Measurements from ENCODE around the gene LARP7.
"Not testable (repeated sequence)": the region's sequence is repeated elsewhere in the genome, so short reads cannot be mapped to it uniquely, and the experiment has no call there.

The LARP7 gene

DNA sequence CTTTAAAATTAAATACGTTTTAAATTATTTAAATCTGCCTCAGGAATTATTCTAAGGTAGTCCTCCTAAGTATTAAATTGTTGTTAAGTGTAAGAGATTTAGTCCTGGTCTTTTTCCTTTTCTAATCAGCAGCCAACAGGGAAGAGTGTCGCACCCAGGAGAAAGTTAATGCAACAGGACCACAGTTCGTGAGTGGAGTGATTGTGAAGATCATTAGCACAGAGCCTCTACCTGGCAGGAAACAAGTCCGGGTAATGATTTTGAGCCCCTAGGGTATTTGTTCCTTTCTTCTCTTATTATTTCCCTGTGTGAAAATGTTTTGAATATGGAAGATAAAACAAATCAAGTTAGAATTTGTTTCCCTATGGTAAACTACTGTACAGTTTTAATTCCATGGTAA is 13.4 kb downstream of the LARP7 start:
- no peak for DNase-seq (ENCODE audit: low read depth)

DNA sequence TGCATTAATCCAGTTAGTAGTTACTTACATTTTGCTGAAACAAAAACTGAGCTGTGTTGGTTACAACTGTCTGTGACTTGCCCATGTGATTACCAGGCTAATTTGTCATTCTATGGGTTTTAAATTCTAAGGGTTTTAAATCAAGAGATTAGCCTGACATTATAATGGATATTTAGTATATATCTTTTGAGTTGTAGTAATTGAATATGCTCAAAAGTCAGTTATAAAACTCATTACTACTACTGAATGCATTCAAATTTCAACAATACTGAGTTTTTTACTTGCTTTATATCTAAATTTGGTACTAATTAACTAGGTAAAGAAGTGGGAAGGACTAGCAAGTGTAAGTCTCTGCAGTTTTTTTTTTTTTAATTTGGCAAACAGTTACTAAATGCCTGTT is 14.7 kb downstream of the LARP7 start:
- DNase-seq (ENCODE audit: low read depth): no peak

DNA sequence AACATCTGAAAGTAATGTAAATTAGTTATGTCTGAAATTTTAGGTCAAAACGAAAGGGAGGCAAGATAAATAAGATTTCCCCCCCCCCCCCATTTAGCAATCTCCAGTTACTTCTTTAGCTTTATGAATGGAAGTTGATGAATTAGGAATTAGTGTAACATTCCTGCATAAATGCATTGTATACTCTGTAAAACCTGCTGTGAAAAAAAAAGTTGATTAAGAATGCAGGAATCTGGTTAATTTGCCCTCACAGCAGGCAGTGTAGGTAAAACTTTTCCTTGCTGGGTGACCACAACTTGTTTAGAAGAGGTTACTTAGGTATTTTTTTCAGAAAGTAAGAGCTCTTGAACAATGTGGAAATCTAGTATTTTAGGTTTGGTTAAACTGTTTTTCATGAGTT is 15.3 kb downstream of the LARP7 start:
- DNase-seq (ENCODE audit: low read depth): no peak

DNA sequence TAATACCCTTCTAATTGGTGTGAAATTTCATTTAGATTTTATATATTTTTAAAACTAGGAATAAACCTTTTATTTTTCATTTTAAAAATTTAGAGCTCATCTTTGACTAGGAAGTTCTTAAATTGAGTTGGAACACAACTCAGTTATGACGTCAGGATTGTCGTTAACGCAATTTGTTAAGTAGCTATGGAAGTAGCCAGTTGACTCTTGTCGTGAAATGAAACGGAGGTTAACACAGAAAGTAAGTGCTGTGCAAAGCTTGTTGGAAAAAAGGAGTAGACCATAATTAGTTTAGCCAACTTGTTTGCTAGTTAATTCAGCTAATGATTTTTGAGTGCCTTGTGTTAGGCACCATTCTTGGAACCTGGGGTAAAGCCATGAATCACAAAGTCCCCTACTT is 18.3 kb downstream of the LARP7 start:
- no peak for DNase-seq (ENCODE audit: low read depth)

DNA sequence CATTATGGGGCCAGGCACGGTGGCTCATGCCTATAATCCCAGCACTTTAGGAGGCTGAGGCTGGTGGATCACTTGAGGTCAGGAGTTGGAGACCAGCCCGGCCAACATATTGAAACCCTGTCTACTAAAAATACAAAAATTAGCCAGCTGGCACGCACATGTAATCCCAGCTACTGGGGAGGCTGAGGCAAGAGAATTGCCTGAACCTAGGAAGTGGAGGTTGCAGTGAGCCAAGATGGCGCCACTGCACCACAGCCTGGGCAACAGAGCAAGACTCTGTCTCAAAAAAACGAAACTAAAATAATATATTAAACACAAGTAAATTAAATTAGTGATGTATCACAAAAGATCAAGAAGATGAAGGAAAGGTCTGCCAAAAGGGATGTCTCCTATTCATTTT is 19.2 kb downstream of the LARP7 start:
- not testable (repeated sequence) for DNase-seq (ENCODE audit: low read depth)

DNA sequence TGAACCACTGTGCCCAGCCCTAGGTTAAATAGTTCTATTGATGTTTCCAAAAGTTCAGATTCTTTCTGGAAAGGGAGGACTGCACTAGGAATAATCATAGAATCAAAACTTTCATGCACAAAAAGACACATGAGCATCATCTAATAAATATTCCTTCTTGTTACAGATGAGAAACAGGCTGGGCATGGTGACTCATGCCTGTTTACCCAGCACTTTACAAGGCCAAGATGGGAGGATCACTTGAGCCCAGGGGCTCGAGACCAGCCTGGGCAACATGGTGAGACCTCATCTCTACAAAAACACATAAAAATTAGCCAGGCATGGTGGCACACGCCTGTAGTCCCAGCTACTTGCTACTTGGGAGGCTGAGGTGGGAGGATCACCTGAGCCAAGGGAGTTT is 27.7 kb downstream of the LARP7 start:
- DNase-seq (ENCODE audit: low read depth): no peak

DNA sequence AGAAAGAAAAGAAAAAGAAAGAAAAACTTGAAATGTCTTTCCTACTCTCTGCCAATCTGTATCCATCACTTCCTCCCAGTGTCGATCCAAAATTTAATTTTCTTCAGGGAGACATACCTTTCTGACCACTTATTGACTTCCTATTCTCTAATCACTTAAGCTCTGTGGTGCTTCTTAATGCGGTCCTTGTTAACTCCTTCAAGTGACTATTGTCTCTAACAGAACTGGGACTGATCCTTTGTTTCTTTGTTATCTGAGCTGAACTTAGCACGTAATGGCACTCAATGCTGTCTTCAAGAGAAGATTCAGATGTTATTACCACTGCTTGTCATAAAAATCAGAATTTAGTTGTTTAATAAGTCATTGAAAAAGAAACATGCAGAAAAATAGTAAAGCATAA is 31.2 kb downstream of the LARP7 start:
- no peak for DNase-seq (ENCODE audit: low read depth)

DNA sequence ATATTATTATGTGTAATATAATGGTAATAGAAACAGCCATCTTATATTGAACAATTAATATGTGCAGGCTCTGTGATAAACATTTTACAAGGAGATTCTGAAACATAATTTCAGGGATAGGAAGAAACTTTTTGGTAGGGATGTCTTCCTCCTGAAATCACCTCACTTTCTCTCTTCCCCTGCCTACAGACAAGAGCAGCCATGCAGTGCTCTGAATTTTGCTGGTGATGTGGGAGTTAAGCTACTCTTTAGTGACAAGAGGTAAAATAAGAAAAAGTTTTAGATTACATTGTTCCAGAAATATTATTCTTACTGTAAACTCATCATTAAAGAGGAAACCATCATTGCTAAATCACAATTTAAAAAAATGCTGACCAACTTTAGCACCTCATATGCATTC is 36.1 kb downstream of the LARP7 start:
- no peak for DNase-seq (ENCODE audit: low read depth)

DNA sequence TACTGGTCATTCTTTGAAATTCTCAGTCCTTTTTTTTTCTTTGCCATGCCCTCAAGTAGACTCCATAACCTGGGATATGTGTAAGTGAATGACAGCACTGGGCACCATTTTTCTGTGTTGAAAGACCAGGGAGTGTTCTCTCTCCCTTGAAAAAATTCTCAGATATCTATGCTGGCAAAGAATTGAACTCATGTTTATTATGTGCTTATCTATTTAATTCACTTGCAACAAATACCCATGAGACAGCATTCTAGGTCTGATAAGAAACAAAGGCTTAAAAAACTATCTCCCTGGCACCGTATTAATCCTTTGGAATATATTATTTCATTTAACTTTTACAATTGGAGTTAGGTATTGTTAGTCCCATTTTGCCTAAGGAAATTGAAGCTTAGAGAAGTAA is 36.7 kb downstream of the LARP7 start:
- no peak for DNase-seq (ENCODE audit: low read depth)

DNA sequence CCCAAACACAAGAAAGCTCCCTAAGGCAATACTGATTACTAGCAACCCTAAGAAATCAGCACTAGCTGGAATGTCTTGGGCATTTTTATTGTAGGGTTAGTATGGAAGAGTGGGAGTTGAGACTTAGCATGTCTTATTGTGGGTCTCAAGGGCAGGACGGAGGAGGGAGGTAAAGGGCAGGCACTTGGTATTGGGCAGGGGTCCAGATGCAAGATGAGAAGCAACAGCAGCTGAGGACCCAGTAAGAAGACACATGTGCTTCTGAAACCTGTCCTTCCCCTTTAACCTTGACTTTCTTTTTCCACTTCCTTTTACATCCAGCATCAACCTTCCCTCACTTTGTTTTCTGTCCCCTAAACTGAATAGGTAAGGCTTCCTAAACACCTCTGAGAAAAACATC is 37.4 kb downstream of the LARP7 start:
- no peak for DNase-seq (ENCODE audit: low read depth)

DNA sequence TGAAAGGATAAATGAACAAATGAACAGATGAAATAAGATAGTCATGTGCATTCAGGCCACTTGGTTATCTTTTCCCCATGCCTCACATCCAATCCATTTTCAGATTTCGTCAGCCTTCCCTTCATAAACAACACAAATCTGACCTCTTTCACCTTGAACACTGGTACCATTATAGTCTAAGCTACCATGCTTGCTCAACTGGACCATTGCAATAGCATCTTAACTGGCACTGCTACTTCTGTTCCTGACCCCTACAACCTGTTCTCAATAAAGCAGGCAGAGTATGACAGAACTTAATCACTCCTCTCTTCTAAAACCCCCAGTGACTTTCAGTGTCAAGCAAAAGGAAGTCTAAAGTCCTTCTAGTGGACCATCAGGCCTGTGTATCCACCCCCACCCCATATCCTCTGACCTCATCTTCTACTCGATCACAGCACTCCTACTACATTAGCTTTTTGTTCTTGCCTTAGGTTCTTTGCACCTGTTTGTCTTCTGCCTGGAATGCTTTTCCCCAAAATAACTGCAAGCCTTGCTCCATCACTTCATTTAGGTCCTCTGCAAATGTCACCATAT is 40.7 kb downstream of the LARP7 start:
- DNase-seq (ENCODE audit: low read depth): no peak

DNA sequence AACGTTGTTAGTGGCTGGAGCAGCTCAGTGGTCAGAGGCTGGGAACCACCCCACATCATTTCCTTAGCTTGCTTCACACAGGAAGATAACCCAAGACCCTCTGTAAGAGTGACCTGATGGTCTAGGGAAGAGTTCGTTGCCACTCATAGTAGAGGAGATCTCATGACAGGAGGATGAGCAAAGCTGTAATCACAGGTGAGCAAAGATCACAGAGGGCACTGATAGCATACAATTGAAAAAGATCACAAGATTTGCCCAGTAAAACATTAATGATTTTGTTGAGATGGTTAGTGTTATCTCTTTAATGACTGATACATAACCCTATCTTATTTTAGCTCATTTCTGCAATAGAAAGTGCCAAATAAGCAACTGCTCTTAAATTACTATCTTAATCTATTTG is 44.1 kb downstream of the LARP7 start:
- no peak for DNase-seq (ENCODE audit: low read depth)

DNA sequence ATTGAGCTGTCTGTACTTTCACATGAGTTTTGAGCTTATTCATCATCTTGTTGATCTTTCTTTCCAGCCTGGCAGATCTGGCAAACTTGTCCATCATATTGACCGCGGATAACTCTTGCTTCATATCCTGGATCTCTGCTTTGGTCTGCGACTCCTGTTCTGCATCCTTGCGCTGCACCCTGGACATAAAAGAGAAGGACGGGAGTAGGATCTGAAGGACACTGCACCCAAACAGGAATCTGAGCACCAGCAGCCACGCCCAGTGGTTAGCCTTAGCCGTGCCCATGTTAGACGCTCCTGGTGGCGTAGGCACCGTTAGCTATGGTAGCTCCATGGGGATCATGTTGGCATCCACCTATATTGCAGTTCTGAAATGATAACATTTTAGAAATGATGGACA is 56.6 kb downstream of the LARP7 start:
- no peak for DNase-seq (ENCODE audit: low read depth)

DNA sequence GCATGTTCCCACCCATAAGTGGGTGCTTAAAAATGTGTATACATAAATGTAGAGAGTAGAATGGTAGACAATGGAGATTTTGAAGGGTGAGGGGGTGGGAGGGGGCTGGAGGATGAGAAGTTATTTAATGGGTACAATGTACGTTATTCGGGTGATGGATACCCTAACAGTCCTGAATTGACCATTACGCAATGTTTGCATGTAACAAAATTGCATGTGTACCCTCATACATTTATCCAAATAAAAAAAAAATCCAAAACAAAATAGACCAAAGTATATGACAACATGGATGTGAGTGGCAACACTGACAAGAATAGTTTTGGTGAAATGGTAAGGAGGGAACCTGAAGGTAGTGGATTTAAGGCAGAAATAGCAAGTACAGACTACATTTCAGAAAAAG is 63.7 kb downstream of the LARP7 start:
- DNase-seq (ENCODE audit: low read depth): no peak

DNA sequence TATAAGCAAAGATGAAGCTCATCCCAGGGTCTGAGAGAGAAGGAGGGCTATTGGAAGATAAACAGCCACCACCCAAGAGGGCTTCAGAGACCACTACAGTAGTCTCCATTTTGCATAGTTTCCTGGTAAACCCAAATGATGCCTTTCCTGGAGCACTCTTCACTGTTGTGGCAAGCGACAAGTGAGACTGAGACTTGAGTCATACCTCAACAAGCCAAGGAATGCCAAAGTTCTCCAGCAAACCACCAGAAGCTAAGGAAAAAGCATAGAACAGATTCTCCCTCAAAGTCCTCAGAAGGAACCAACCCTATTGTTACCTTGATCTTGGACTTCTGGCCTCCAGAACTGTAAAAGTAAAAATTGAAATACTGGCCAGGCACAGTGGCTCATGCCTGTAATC is 65.9 kb downstream of the LARP7 start:
- DNase-seq (ENCODE audit: low read depth): no peak

DNA sequence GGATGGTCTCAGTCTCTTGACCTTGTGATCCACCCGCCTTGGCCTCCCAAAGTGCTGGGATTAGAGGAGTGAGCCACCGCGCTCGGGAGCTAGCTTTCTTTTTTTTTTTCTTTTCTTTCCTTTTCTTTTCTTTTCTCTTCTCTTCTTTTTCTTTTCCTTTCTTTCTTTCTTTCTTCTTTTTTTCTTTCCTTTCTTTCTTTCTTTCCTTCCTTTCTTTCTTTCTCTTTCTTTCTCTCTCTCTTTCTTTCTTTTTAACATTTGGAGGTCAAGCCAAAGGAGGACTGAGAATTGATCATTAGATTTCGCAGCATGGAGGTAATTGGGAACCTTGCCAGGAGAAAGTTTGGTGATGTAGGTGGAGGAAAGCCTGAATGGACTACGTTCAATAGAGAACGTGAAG is 67.4 kb downstream of the LARP7 start:
- DNase-seq (ENCODE audit: low read depth): no peak

DNA sequence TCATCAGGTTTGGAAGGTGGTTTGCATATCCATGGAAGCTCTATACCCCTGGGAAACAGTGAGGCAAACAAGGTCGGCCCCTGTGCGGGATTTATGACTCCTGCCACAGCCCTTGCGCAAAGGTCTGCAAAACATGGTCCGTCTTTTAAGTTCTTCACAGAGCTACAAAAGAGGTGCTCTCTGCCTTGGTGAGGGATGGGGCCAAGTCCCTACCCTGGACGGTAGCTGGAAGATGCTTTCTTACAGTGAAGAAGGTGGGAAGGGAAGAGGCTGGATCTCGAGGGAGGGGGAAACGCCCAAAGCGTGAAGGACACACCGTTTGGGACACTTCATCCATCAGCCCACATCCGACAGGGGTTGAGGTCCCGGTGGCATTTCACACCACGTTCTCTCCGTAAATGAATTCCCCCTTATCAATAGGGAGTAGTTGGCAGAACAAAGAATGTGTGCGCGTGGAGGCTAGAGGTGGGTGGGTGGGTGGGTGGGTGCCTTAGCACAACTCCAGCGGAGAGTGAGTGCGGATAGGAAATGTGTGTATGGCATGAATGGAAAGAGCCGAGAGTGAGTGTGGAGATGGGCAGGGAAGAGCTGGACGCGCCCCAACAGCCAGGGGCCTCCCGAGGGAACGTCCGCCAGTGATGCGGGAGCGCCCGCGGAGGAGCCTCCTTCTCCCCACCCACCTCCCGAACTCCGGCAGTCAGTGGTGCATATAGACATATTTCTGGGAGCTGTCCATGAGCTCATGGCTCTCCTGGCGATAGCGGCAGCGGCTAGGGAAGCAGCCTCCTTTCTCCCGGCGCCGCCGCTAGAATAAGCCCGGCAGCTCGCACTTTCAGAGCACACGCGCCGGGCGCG is 68.3 kb downstream of the LARP7 start:
- no peak for DNase-seq (ENCODE audit: low read depth)

DNA sequence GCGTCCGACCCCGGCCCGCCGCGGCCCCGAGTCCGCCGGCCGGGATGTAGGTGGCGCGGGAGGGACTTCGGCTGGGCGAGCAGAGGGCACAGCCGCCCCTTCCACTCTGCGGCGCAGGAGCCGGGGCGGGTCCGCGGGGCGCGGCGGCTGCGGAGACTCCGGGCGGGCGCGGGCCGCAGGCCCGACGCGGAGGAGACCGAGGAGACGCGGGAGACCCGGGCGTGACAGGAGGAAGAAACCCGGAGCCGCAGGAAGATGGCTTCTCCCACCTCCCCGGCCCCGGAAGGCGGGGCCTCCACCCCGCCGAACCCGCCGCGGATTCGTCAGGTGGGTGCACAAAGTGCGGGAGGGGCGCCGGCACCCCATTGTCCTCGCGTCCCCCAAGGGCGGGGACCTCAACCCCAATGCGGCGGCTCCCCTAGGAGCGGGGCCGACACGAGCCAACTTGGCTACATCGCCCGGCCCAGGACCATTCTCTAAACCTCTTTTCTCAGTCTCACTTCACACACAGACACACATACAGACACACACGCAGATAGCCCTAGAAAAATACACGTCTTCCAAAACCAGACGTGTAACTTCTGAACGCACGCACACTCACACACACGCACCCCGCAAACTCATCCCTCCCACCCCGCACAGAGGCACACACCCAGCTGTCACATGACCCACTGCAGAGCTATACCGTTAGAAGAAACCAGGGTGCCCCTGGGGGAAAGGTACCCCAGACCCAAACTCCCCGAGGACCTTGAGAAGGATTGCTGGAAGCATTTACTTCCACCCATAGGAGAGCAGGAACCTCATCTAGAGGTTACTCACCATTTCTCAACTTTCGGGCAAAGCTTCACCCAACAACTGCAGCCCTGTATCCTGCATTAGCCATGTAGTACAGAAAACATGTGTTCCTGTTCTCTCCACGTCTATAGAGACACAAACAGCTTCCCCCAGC is 69.2 kb downstream of the LARP7 start:
- DNase-seq (ENCODE audit: low read depth): not testable (repeated sequence)

DNA sequence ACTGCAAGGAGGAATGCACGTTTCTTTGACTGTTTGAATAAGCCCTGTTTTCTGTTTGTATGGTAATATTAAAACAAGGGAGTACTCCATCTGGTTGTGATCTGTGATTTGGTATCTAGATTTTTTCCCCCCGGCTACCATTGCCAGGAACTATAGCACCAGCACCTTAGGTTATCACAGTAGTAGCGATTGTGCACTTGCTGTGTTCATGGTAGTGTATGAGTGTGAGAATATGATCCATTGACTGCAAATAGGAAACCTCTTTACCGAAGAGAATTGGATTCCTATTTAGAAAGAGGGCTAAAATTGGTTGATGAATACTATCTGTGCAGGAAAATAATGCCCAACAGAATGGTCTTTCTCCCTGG is 69.9 kb downstream of the LARP7 start:
- no peak for DNase-seq (ENCODE audit: low read depth)

Measured in activated T-cell treated with anti-CD3 and anti-CD28 coated beads for 24 hours (primary cell).